ENCODE measurements around the gene ASB13. TPM values are rescaled to one million over a fixed set of nuclear protein-coding genes. Genes with fewer than 3 reads are reported as not detected.

The ASB13 gene
- polyA plus RNA-seq, 4 donors, result 29.2 to 155 (median 71.0) TPM

GRCh38 chr10:5665373-5666007 is 905 bp downstream of the ASB13 start:
- Histone ChIP-seq H3K4me1 (ENCODE audit: control insufficient read depth in 3 of 3, insufficient read depth in 2 of 3, low read depth in 1 of 3, low read length in 2 of 3) (peaks cover 3 to 18% (median 11%) of the 10 kb centered on the region in 3 donors), H3K9me3 (ENCODE audit: control insufficient read depth in 2 of 2, insufficient read depth in 1 of 2, low read depth in 1 of 2, low read length in 1 of 2) (no peaks in the 10 kb centered on the region), H3K4me3 (ENCODE audit: low read depth in 1 of 3, low read length in 3 of 3) (peak overlapping the region; percentile 81 to 100 (median 83)), H3K36me3 (ENCODE audit: control insufficient read depth in 3 of 3, insufficient read depth in 2 of 3, low read depth in 1 of 3, low read length in 3 of 3) (peaks cover 0 to 8% (median 0%) of the 10 kb centered on the region in 3 donors), H3K27me3 (ENCODE audit: control insufficient read depth in 3 of 3, insufficient read depth in 3 of 3, low read length in 3 of 3) (no peaks in the 10 kb centered on the region), H3K27ac (ENCODE audit: low read depth in 1 of 3, low read length in 2 of 3) (peak overlapping the region; percentile 72 to 93 (median 92))
- DNase-seq (peak; percentile 79 to 95), FAIRE-seq (no peak)
- 12 to 19% (median 16%) methylated on average over 9 of the region's 9 CpGs for WGBS, 3 donors

GRCh38 chr10:5663692-5664427 is 2.5 kb downstream of the ASB13 start:
- Histone ChIP-seq H3K27me3 (ENCODE audit: control insufficient read depth in 3 of 3, insufficient read depth in 3 of 3, low read length in 3 of 3) (no peaks in the 10 kb centered on the region), H3K4me1 (ENCODE audit: control insufficient read depth in 3 of 3, insufficient read depth in 2 of 3, low read depth in 1 of 3, low read length in 2 of 3) (peaks cover 7 to 34% (median 20%) of the 10 kb centered on the region in 3 donors), H3K4me3 (ENCODE audit: low read depth in 1 of 3, low read length in 3 of 3) (no peak overlapping the region), H3K27ac (ENCODE audit: low read depth in 1 of 3, low read length in 2 of 3) (no peak overlapping the region), H3K9me3 (ENCODE audit: control insufficient read depth in 2 of 2, insufficient read depth in 1 of 2, low read depth in 1 of 2, low read length in 1 of 2) (no peaks in the 10 kb centered on the region), H3K36me3 (ENCODE audit: control insufficient read depth in 3 of 3, insufficient read depth in 2 of 3, low read depth in 1 of 3, low read length in 3 of 3) (peaks cover 0 to 13% (median 0%) of the 10 kb centered on the region in 3 donors)
- no peak for FAIRE-seq
- 49 to 67% (median 64%) methylated on average over 12 of the region's 12 CpGs for WGBS, 3 donors
- no peak for DNase-seq

GRCh38 chr10:5662708-5663579 is 3.5 kb downstream of the ASB13 start:
- FAIRE-seq (no peak), DNase-seq (no peak)
- Histone ChIP-seq H3K9me3 (ENCODE audit: control insufficient read depth in 2 of 2, insufficient read depth in 1 of 2, low read depth in 1 of 2, low read length in 1 of 2) (no peaks in the 10 kb centered on the region), H3K27me3 (ENCODE audit: control insufficient read depth in 3 of 3, insufficient read depth in 3 of 3, low read length in 3 of 3) (no peaks in the 10 kb centered on the region), H3K4me1 (ENCODE audit: control insufficient read depth in 3 of 3, insufficient read depth in 2 of 3, low read depth in 1 of 3, low read length in 2 of 3) (peaks cover 7 to 37% (median 20%) of the 10 kb centered on the region in 3 donors), H3K27ac (ENCODE audit: low read depth in 1 of 3, low read length in 2 of 3) (no peak overlapping the region), H3K4me3 (ENCODE audit: low read depth in 1 of 3, low read length in 3 of 3) (no peak overlapping the region), H3K36me3 (ENCODE audit: control insufficient read depth in 3 of 3, insufficient read depth in 2 of 3, low read depth in 1 of 3, low read length in 3 of 3) (peaks cover 0 to 13% (median 0%) of the 10 kb centered on the region in 3 donors)
- 70 to 83% (median 76%) methylated on average over 9 of the region's 9 CpGs for WGBS, 3 donors

- no peaks in the 10 kb centered on the region for H3K9me3 ChIP-seq (ENCODE audit: control insufficient read depth in 2 of 2, insufficient read depth in 1 of 2, low read depth in 1 of 2, low read length in 1 of 2)
- H3K4me1 ChIP-seq (ENCODE audit: control insufficient read depth in 3 of 3, insufficient read depth in 2 of 3, low read depth in 1 of 3, low read length in 2 of 3), result peaks cover 7 to 37% (median 18%) of the 10 kb centered on the region in 3 donors
- no peaks in the 10 kb centered on the region for H3K27me3 ChIP-seq (ENCODE audit: control insufficient read depth in 3 of 3, insufficient read depth in 3 of 3, low read length in 3 of 3)
- FAIRE-seq (no peak), DNase-seq (no peak)
- no peak overlapping the region for H3K27ac ChIP-seq (ENCODE audit: low read depth in 1 of 3, low read length in 2 of 3)
- H3K36me3 ChIP-seq (ENCODE audit: control insufficient read depth in 3 of 3, insufficient read depth in 2 of 3, low read depth in 1 of 3, low read length in 3 of 3), result peaks cover 0 to 17% (median 0%) of the 10 kb centered on the region in 3 donors
- H3K4me3 ChIP-seq (ENCODE audit: low read depth in 1 of 3, low read length in 3 of 3), result no peak overlapping the region
- 71 to 83% (median 81%) methylated on average over 6 of the region's 6 CpGs for WGBS, 3 donors
Measured at GRCh38 chr10:5661043-5661442, 5.4 kb downstream of the ASB13 start.

GRCh38 chr10:5659702-5660528 is 6.5 kb downstream of the ASB13 start:
- Histone ChIP-seq H3K4me1 (ENCODE audit: control insufficient read depth in 3 of 3, insufficient read depth in 2 of 3, low read depth in 1 of 3, low read length in 2 of 3) (peaks cover 9 to 41% (median 22%) of the 10 kb centered on the region in 3 donors), H3K27me3 (ENCODE audit: control insufficient read depth in 3 of 3, insufficient read depth in 3 of 3, low read length in 3 of 3) (no peaks in the 10 kb centered on the region), H3K4me3 (ENCODE audit: low read depth in 1 of 3, low read length in 3 of 3) (no peak overlapping the region), H3K27ac (ENCODE audit: low read depth in 1 of 3, low read length in 2 of 3) (peak overlapping the region; percentile 27 to 82 (median 72)), H3K36me3 (ENCODE audit: control insufficient read depth in 3 of 3, insufficient read depth in 2 of 3, low read depth in 1 of 3, low read length in 3 of 3) (peaks cover 0 to 22% (median 0%) of the 10 kb centered on the region in 3 donors), H3K9me3 (ENCODE audit: control insufficient read depth in 2 of 2, insufficient read depth in 1 of 2, low read depth in 1 of 2, low read length in 1 of 2) (no peaks in the 10 kb centered on the region)
- WGBS, 3 donors, result 35 to 55% (median 41%) methylated on average over 16 of the region's 16 CpGs
- DNase-seq, result peak; percentile 66 to 86
- FAIRE-seq, result no peak

- peaks cover 10 to 42% (median 22%) of the 10 kb centered on the region in 3 donors for H3K4me1 ChIP-seq (ENCODE audit: control insufficient read depth in 3 of 3, insufficient read depth in 2 of 3, low read depth in 1 of 3, low read length in 2 of 3)
- FAIRE-seq (no peak), DNase-seq (peak; percentile 36 to 54)
- peaks cover 0 to 22% (median 0%) of the 10 kb centered on the region in 3 donors for H3K36me3 ChIP-seq (ENCODE audit: control insufficient read depth in 3 of 3, insufficient read depth in 2 of 3, low read depth in 1 of 3, low read length in 3 of 3)
- H3K4me3 ChIP-seq (ENCODE audit: low read depth in 1 of 3, low read length in 3 of 3), result no peak overlapping the region
- H3K9me3 ChIP-seq (ENCODE audit: control insufficient read depth in 2 of 2, insufficient read depth in 1 of 2, low read depth in 1 of 2, low read length in 1 of 2), result no peaks in the 10 kb centered on the region
- peak overlapping the region in 2 of 3 donors; percentile 15 to 82 for H3K27ac ChIP-seq (ENCODE audit: low read depth in 1 of 3, low read length in 2 of 3)
- WGBS, 3 donors, result 81 to 85% (median 82%) methylated on average over 20 of the region's 20 CpGs
- H3K27me3 ChIP-seq (ENCODE audit: control insufficient read depth in 3 of 3, insufficient read depth in 3 of 3, low read length in 3 of 3), result no peaks in the 10 kb centered on the region
Measured at GRCh38 chr10:5658871-5659618, 7.3 kb downstream of the ASB13 start.

- H3K9me3 ChIP-seq (ENCODE audit: control insufficient read depth in 2 of 2, insufficient read depth in 1 of 2, low read depth in 1 of 2, low read length in 1 of 2), result no peaks in the 10 kb centered on the region
- no peak for DNase-seq
- 60 to 63% (median 60%) methylated on average over 8 of the region's 8 CpGs for WGBS, 3 donors
- no peak overlapping the region for H3K27ac ChIP-seq (ENCODE audit: low read depth in 1 of 3, low read length in 2 of 3)
- peaks cover 10 to 41% (median 24%) of the 10 kb centered on the region in 3 donors for H3K4me1 ChIP-seq (ENCODE audit: control insufficient read depth in 3 of 3, insufficient read depth in 2 of 3, low read depth in 1 of 3, low read length in 2 of 3)
- no peak for FAIRE-seq
- H3K36me3 ChIP-seq (ENCODE audit: control insufficient read depth in 3 of 3, insufficient read depth in 2 of 3, low read depth in 1 of 3, low read length in 3 of 3), result peaks cover 0 to 34% (median 0%) of the 10 kb centered on the region in 3 donors
- H3K27me3 ChIP-seq (ENCODE audit: control insufficient read depth in 3 of 3, insufficient read depth in 3 of 3, low read length in 3 of 3), result no peaks in the 10 kb centered on the region
- no peak overlapping the region for H3K4me3 ChIP-seq (ENCODE audit: low read depth in 1 of 3, low read length in 3 of 3)
Measured at GRCh38 chr10:5656737-5657579, 9.4 kb downstream of the ASB13 start.
